Neuronal stem cell (in vitro differentiated cells): ENCODE results near the gene PEF1.

Source experiments
- DNase-seq: peaks from one replicate; pipeline ENCODE4 v3.0.0-alpha.2; 2013; ENCODE audit warnings: low spot score
- H2AFZ ChIP-seq: one replicate; pipeline ENCODE4 v1.6.1; 2013; ENCODE audit warnings: mild to moderate bottlenecking, low read length, inconsistent platforms
- H2AK5ac ChIP-seq: 2 replicates; pipeline ENCODE4 v1.6.1; 2013; ENCODE audit warnings: low read depth, mild to moderate bottlenecking, inconsistent platforms, low read length, moderate library complexity, mixed read lengths
- H2BK120ac ChIP-seq: 2 replicates; pipeline ENCODE4 v1.6.1; 2013; ENCODE audit warnings: low read depth, mild to moderate bottlenecking, inconsistent platforms, low read length, moderate library complexity, mixed read lengths
- H2BK12ac ChIP-seq: one replicate; pipeline ENCODE4 v1.6.1; 2013; ENCODE audit warnings: low read length, inconsistent platforms
- H2BK15ac ChIP-seq: 2 replicates; pipeline ENCODE4 v1.6.1; 2013; ENCODE audit warnings: mild to moderate bottlenecking, low read length, inconsistent platforms, mixed read lengths
- H2BK5ac ChIP-seq: one replicate; pipeline ENCODE4 v1.6.1; 2013; ENCODE audit warnings: inconsistent platforms, mild to moderate bottlenecking, low read length, moderate library complexity
- H3K14ac ChIP-seq: one replicate; pipeline ENCODE4 v1.6.1; 2013; ENCODE audit warnings: low read length, inconsistent platforms
- H3K18ac ChIP-seq: 2 replicates; pipeline ENCODE4 v1.6.1; 2013; ENCODE audit warnings: low read length, inconsistent platforms
- H3K23ac ChIP-seq: 2 replicates; pipeline ENCODE4 v1.6.1; 2013; ENCODE audit warnings: low read depth, mild to moderate bottlenecking, mixed read lengths, low read length, inconsistent platforms; ENCODE audit not compliant: poor library complexity
- H3K27ac ChIP-seq: replicated peaks from 3 replicates; pipeline ENCODE4 v1.5.1; 2013; ENCODE audit warnings: low read length, inconsistent platforms
- H3K27me3 ChIP-seq, 3 experiments: 2 replicates each; pipeline ENCODE4 v1.6.1; 2013; ENCODE audit warnings: low read length in 3 of 3, mild to moderate bottlenecking in 2 of 3, inconsistent platforms in 1 of 3, low read depth in 1 of 3, mixed read lengths in 1 of 3, moderate library complexity in 1 of 3; ENCODE audit not compliant: control insufficient read depth in 3 of 3, insufficient read depth in 3 of 3
- H3K36me3 ChIP-seq, 2 donors: replicated peaks in 1 of 2; 2 replicates each; pipeline ENCODE4 v1.6.1; 2013; ENCODE audit warnings: low read length in 2 of 2; ENCODE audit not compliant: control insufficient read depth in 2 of 2, insufficient read depth in 2 of 2
- H3K4ac ChIP-seq: 2 replicates; pipeline ENCODE4 v1.6.1; 2013; ENCODE audit warnings: inconsistent platforms, mild to moderate bottlenecking, low read length, moderate library complexity
- H3K4me1 ChIP-seq, 2 donors: 1 replicate in 1 of 2; 2 replicates in 1 of 2; pipeline ENCODE4 v1.6.1; 2013; ENCODE audit warnings: low read length in 2 of 2, low read depth in 1 of 2; ENCODE audit not compliant: control insufficient read depth in 2 of 2, insufficient read depth in 1 of 2
- H3K4me2 ChIP-seq: one replicate; pipeline ENCODE4 v1.6.1; 2013; ENCODE audit warnings: mild to moderate bottlenecking, low read length, inconsistent platforms; ENCODE audit not compliant: insufficient read depth, poor library complexity, severe bottlenecking
- H3K4me3 ChIP-seq, 2 donors: 2 replicates each; pipeline ENCODE4 v1.5.1; 2013; ENCODE audit warnings: low read length in 2 of 2, mild to moderate bottlenecking in 2 of 2, inconsistent platforms in 1 of 2, moderate library complexity in 1 of 2
- H3K79me1 ChIP-seq: one replicate; pipeline ENCODE4 v1.6.1; 2013; ENCODE audit warnings: low read depth, mild to moderate bottlenecking, inconsistent platforms, low read length, moderate library complexity
- H3K9ac ChIP-seq: one replicate; pipeline ENCODE4 v1.6.1; 2013; ENCODE audit warnings: mild to moderate bottlenecking, low read depth, low read length, inconsistent platforms; ENCODE audit not compliant: poor library complexity
- H3K9me3 ChIP-seq, 2 donors: replicated peaks in 1 of 2; 2 replicates each; pipeline versions ENCODE3 to v1.6.1; 2013; ENCODE audit warnings: low read length in 2 of 2, mild to moderate bottlenecking in 2 of 2, inconsistent platforms in 1 of 2, low read depth in 1 of 2, mixed read lengths in 1 of 2, moderate library complexity in 1 of 2; ENCODE audit not compliant: control insufficient read depth in 2 of 2, insufficient read depth in 1 of 2
- H4K8ac ChIP-seq: one replicate; pipeline ENCODE4 v1.6.1; 2013; ENCODE audit warnings: low read depth, mild to moderate bottlenecking, inconsistent platforms, low read length, moderate library complexity
- H4K91ac ChIP-seq: one replicate; pipeline ENCODE4 v1.6.1; 2013; ENCODE audit warnings: low read length, low read depth, mild to moderate bottlenecking, inconsistent platforms; ENCODE audit not compliant: poor library complexity
- WGBS, 2 donors: extraction: QIAGEN DNeasy Blood & Tissue Kit; methylation state at CpG; one replicate each; pipeline ENCODE4 v1.1.7; 2013; ENCODE audit warnings: missing lambda C conversion rate in 2 of 2, mixed read lengths in 1 of 2; ENCODE audit not compliant: insufficient read length in 2 of 2, insufficient replicate concordance in 1 of 2; ENCODE audit errors: extremely low coverage in 2 of 2; 5-methylcytosine and 5-hydroxymethylcytosine counted together

Gene PEF1

DNA sequence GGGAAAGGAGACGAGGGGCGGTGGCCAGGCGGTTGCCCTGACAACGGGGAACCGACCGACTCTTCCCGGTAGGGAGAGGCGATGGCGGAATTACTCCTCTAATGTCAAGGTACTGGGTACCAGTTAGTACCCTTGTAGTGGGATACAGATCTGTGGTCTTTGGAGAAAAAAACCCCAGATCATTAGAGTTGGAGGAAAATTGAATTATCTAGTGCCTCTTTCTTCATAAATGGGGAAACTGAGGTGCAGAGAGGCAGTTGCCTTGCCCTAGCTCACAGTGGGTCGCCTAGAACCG is 545 bp upstream of the PEF1 start:
- no peak for DNase-seq
- no CpG with 5 or more reads among the region's 11 CpGs for WGBS, 2 donors

DNA sequence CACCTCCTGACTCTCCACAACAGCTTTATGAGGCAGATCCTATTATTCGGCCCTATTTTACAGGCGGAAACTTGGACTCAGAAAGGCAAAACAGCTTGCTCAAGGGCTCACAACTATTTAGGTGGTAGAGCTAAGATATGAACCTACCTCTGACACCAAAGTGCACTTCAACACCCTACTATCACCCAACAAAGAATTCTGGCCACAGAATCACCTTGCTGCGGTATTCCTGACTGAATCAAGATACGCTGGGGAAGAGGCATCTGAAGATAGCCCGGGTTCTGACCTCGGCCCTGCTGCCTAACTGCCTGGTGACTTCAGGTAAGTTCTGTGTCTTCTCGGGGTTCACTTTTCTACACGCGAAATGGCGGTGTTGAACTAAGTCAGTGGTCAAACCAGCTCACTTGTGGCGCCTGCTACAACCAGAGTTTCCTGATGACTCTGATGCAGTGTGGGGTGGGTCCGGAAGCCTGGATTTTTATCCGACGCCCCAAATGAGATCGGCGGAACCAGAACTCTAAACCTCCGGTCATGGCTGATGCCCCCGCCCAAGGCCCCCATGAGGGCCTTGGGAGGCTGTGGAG is 608 bp downstream of the PEF1 start:
- peaks cover 3% of the 10 kb centered on the region for H3K79me1 ChIP-seq
- H2BK120ac ChIP-seq: peak overlapping the region; percentile 12
- H3K4me2 ChIP-seq: peak overlapping the region; percentile 89
- no peaks in the 10 kb centered on the region for H3K36me3 ChIP-seq
- H3K4me1 ChIP-seq: peaks cover 6 to 11% of the 10 kb centered on the region in 2 donors
- peak overlapping the region; percentile 71 for H3K23ac ChIP-seq
- H3K9me3 ChIP-seq: no peaks in the 10 kb centered on the region
- H2BK12ac ChIP-seq: no peak overlapping the region
- H2BK5ac ChIP-seq: peak overlapping the region; percentile 33
- H2BK15ac ChIP-seq: no peak overlapping the region
- H3K27ac ChIP-seq: no peak overlapping the region
- H3K4ac ChIP-seq: no peak overlapping the region
- no peak overlapping the region for H2AK5ac ChIP-seq
- H2AFZ ChIP-seq: peak overlapping the region; percentile 88
- DNase-seq: no peak
- peak overlapping the region; percentile 89 for H3K18ac ChIP-seq
- H3K14ac ChIP-seq: no peak overlapping the region
- no CpG with 5 or more reads among the region's 18 CpGs for WGBS, 2 donors
- H4K8ac ChIP-seq: peak overlapping the region; percentile 66
- peak overlapping the region; percentile 61 to 97 for H3K4me3 ChIP-seq
- H3K27me3 ChIP-seq: no peaks in the 10 kb centered on the region
- H4K91ac ChIP-seq: no peak overlapping the region
- H3K9ac ChIP-seq: peak overlapping the region; percentile 87

More for the DNA sequence above, 545 bp upstream of the PEF1 start:
- Histone ChIP-seq H2BK5ac (no peak overlapping the region), H3K27ac (peak overlapping the region; percentile 94), H3K4ac (no peak overlapping the region), H2AFZ (peak overlapping the region; percentile 88), H4K8ac (no peak overlapping the region), H3K79me1 (peaks cover 3% of the 10 kb centered on the region), H2AK5ac (no peak overlapping the region), H3K4me3 (peak overlapping the region; percentile 61 to 97), H3K18ac (peak overlapping the region; percentile 80), H3K4me1 (peaks cover 6 to 11% of the 10 kb centered on the region in 2 donors), H2BK15ac (no peak overlapping the region), H3K9me3 (no peaks in the 10 kb centered on the region), H3K9ac (no peak overlapping the region), H3K14ac (no peak overlapping the region), H3K23ac (no peak overlapping the region), H2BK120ac (no peak overlapping the region), H2BK12ac (no peak overlapping the region), H3K4me2 (peak overlapping the region; percentile 81), H3K27me3 (no peaks in the 10 kb centered on the region), H3K36me3 (no peaks in the 10 kb centered on the region), H4K91ac (peak overlapping the region; percentile 46)

GRCh38 chr1:31642897-31643296 is 1.8 kb downstream of the PEF1 start:
- H2BK5ac ChIP-seq: no peak overlapping the region
- H3K23ac ChIP-seq: no peak overlapping the region
- no peak overlapping the region for H3K4me2 ChIP-seq
- peaks cover 6 to 11% of the 10 kb centered on the region in 2 donors for H3K4me1 ChIP-seq
- H3K79me1 ChIP-seq: peaks cover 5% of the 10 kb centered on the region
- no peak overlapping the region for H2AFZ ChIP-seq
- H3K18ac ChIP-seq: no peak overlapping the region
- no peak overlapping the region for H4K8ac ChIP-seq
- H3K14ac ChIP-seq: no peak overlapping the region
- H2BK15ac ChIP-seq: no peak overlapping the region
- DNase-seq: no peak
- WGBS, 2 donors: no CpG with 5 or more reads among the region's 3 CpGs
- no peak overlapping the region for H3K4ac ChIP-seq
- no peak overlapping the region for H3K4me3 ChIP-seq
- H3K27ac ChIP-seq: no peak overlapping the region
- no peak overlapping the region for H2AK5ac ChIP-seq
- no peak overlapping the region for H4K91ac ChIP-seq
- H3K9me3 ChIP-seq: no peaks in the 10 kb centered on the region
- H2BK12ac ChIP-seq: no peak overlapping the region
- no peaks in the 10 kb centered on the region for H3K27me3 ChIP-seq
- H2BK120ac ChIP-seq: no peak overlapping the region
- no peaks in the 10 kb centered on the region for H3K36me3 ChIP-seq
- H3K9ac ChIP-seq: no peak overlapping the region

GRCh38 chr1:31642366-31642765 is 2.3 kb downstream of the PEF1 start:
- Histone ChIP-seq H2BK5ac (no peak overlapping the region), H3K9ac (no peak overlapping the region), H2AK5ac (no peak overlapping the region), H3K9me3 (no peaks in the 10 kb centered on the region), H3K18ac (no peak overlapping the region), H3K79me1 (peaks cover 5% of the 10 kb centered on the region), H3K36me3 (no peaks in the 10 kb centered on the region), H3K4me2 (no peak overlapping the region), H3K27ac (peak overlapping the region; percentile 20), H3K27me3 (no peaks in the 10 kb centered on the region), H2BK120ac (no peak overlapping the region), H3K4ac (no peak overlapping the region), H2AFZ (no peak overlapping the region), H4K91ac (no peak overlapping the region), H3K23ac (no peak overlapping the region), H3K4me1 (peaks cover 6 to 11% of the 10 kb centered on the region in 2 donors), H2BK15ac (no peak overlapping the region), H4K8ac (no peak overlapping the region), H3K4me3 (no peak overlapping the region), H2BK12ac (no peak overlapping the region), H3K14ac (no peak overlapping the region)
- no CpG with 5 or more reads among the region's 4 CpGs for WGBS, 2 donors
- DNase-seq: no peak
